Eye (tissue), 1 donor: ENCODE data around the gene AMBRA1.
"Not testable (repeated sequence)": the region's sequence is repeated elsewhere in the genome, so short reads cannot be mapped to it uniquely, and the experiment has no call there.

ENCODE experiments used
- DNase-seq: peaks from one replicate; pipeline ENCODE4 v3.0.0-alpha.2; 2015

AMBRA1 gene

GRCh38 chr11:46616551-46617133 lies 22.8 kb upstream of the AMBRA1 start:
- no peak for DNase-seq

- no peak for DNase-seq
Measured at GRCh38 chr11:46615756-46616155, 21.9 kb upstream of the AMBRA1 start.

- no peak for DNase-seq
Measured at GRCh38 chr11:46612326-46612725, 18.5 kb upstream of the AMBRA1 start.

- DNase-seq = no peak
Measured at GRCh38 chr11:46611526-46612304, 17.9 kb upstream of the AMBRA1 start.

GRCh38 chr11:46609386-46609785 lies 15.6 kb upstream of the AMBRA1 start:
- no peak for DNase-seq

- no peak for DNase-seq
Measured at GRCh38 chr11:46607516-46607915, 13.7 kb upstream of the AMBRA1 start.

GRCh38 chr11:46604796-46605195 lies 11.0 kb upstream of the AMBRA1 start:
- DNase-seq = no peak

- DNase-seq = no peak
Measured at GRCh38 chr11:46603704-46604308, 10.0 kb upstream of the AMBRA1 start.

GRCh38 chr11:46601129-46601528 lies 7.3 kb upstream of the AMBRA1 start:
- DNase-seq = no peak

- DNase-seq = no peak
Measured at GRCh38 chr11:46600194-46600960, 6.6 kb upstream of the AMBRA1 start.

GRCh38 chr11:46599340-46600193 lies 5.7 kb upstream of the AMBRA1 start:
- no peak for DNase-seq

GRCh38 chr11:46597609-46598219 lies 3.9 kb upstream of the AMBRA1 start:
- DNase-seq = no peak

- no peak for DNase-seq
Measured at GRCh38 chr11:46597155-46597554, 3.3 kb upstream of the AMBRA1 start.

- DNase-seq = no peak
Measured at GRCh38 chr11:46594785-46595184, 962 bp upstream of the AMBRA1 start.

- no peak for DNase-seq
Measured at GRCh38 chr11:46594374-46594700, 514 bp upstream of the AMBRA1 start.

- no peak for DNase-seq
Measured at GRCh38 chr11:46590740-46591605, 2.9 kb downstream of the AMBRA1 start.

GRCh38 chr11:46588915-46589314 lies 4.9 kb downstream of the AMBRA1 start:
- no peak for DNase-seq

GRCh38 chr11:46588131-46588530 lies 5.7 kb downstream of the AMBRA1 start:
- DNase-seq = no peak

GRCh38 chr11:46583513-46583912 lies 10.3 kb downstream of the AMBRA1 start:
- not testable (repeated sequence) for DNase-seq

GRCh38 chr11:46582588-46582987 lies 11.2 kb downstream of the AMBRA1 start:
- no peak for DNase-seq

GRCh38 chr11:46577058-46577457 lies 16.8 kb downstream of the AMBRA1 start:
- no peak for DNase-seq
